Activated T-cell treated with anti-CD3 and anti-CD28 coated beads for 48 hours (primary cell): ENCODE data around the gene SLC1A5.

Source experiments
- DNase-seq: peaks from one replicate; pipeline ENCODE4 v3.0.0-alpha.2; 2020; ENCODE audit warnings: low read depth

SLC1A5 gene

DNA sequence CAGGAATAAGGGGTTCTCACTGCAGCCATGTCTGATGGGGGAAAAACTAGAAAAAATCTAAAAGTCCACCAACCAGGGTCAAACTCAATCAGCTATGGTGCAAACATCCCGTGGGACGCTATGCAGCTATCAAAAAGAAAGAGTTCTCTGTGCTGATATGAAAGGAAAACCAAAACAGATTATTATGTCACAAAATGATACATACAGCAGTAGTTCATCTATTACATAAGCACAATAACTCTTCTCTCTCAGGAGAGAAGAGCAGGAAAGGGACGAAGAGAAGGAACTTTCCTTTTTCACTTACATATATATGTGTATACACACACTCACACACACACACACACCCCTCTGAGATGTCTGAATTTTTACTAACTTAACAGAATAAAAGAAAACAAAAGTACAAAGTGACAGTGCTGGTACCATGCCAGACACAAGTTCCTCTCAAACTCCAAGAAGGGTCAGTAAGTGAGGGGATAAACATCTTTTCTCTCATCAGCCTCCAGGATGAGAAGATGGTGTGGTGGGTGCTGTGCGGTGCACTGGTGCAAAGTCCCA is 45.4 kb downstream of the SLC1A5 start:
- no peak for DNase-seq

DNA sequence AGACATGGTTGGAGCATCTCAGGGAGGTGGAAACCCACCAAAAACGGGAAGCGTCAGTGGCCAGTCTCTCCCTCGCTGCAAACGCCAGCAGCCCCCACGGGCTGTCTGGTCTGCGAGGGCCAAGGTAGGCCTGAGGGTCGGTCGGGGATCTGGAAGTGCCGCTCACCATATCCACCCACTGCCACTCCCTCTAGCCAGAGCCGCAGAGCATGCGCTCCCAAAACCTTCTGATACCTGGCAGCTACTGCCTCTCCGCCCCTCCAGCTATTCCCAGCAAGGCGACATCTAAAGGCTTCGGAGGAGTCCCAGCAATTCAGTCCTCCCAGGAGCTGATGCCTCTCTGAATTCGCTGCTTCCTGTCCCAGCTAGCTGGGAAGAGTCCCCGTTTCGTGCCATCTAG is 46.9 kb downstream of the SLC1A5 start:
- DNase-seq: no peak

DNA sequence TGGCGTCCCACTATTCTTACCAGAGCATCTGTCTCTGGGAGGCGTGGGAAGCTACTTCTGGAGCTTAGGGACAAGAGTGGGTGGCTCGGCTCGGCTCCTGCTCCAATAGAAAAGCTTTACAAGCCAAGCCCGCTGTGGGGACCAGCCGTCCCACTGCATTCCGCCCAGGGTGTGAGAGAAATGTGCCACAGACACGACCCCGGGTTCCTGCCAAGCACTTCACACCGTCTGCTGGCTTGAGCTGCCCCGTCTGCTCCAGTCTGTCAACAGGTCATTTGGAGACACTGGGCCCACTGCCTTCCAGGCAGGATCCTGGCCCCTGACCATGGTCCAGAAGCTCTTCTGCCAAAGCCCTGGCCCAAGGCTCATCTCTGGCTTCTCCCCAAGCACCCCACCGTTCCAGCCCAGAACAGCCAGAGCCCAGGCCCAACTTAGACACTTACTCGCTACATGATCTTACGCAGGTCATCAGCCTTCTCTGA is 49.1 kb downstream of the SLC1A5 start:
- DNase-seq: no peak

DNA sequence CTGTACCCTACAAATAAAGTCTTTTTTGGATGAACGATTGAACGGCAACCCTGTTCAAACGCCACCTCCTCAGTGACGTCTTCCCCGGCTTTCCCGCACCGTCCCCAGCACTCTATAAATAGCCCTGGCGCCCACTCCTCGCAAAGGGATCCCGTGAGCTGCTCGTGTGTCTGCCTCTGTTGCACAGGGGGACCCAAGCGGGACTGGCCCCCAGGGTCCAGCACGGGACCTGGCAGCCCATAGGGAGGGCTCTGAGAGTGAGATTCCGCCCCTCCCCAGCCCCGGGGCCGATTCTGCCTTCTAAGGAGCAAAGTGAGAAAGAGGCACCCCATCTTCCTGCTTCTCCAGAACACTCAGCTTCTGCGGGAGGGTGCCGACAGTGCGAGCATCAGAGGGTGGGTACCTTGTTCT is 50.6 kb downstream of the SLC1A5 start:
- no peak for DNase-seq

DNA sequence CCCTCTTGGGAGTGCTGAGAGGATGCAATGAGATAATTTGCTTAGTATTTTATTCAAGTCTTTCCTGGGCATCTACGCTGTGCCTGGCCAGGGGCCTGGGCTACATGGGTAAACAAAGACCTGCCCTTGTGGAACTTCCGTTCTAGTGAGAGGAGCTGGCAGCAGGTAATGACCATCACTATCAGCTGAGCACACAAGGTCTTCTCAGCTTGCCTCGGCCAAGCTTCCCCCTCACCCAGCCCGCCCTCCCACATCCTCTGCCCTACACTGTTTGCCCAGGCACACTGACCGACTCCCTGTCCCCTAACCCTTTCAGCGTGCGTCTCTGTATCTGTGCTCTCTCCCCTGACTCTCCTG is 51.1 kb downstream of the SLC1A5 start:
- DNase-seq: no peak

DNA sequence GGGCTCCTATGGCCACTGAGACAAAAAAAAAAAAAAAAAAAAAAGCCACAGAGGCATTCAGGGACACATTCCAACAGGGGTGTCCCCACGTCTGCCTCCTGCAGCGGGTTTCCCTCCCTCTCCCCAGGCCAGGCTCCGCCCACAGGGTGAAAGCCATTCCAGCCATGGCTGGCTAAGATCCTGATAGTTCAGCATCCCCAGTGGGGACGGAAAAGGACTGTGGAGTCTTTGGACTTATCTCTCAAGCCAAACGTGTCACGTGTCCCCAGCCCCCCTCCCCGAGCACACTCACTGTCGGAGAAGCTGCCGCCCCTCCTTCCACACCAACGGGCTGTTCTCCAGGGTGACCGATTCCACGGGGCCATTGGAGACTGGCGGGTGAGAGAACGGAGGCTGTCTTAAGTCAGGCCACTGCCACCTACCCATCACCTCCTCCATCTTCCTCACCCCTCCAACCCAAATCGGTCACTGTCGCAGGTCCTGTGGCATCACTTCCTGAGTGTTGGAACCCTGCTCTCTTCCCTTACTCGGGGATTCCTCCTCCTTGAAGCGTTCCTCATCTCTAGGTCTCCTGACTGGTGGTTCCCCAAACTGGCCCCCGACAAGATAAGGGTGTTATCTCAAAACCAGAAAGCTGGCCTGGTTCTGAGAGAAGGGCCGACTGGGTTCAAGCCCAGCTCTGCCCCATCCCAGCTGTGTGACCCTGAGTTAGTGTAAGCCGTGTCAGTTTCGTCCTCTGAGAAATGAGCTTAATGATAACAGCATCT is 51.7 kb downstream of the SLC1A5 start:
- no peak for DNase-seq

DNA sequence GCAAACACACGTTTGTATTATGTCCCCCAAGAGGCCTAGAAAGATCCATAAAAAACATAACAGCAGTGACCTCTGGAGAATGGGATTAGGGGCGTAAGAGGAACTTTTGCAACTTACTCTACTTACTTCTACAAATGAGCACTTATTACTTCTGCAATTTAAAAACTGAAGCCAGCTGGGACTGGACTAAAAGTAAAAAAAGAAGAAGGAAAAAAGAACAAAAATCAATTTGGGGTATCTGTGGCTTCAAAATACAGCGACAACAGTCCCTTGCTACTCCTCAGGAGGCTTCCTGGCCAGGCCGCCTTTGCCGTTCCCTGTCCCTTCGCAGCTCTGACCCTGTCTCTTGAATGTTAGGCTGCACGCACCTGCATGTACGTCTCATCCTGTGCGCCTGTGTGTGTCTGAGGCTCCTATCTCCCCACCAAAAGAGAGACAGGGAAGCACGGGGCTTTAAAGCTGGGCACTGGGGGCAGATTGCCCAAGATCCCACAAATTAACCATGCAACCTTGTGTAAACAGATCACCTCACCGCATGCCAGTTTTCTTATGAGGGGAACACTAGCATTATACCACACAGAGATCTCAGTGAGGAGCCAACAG is 54.6 kb downstream of the SLC1A5 start:
- no peak for DNase-seq

DNA sequence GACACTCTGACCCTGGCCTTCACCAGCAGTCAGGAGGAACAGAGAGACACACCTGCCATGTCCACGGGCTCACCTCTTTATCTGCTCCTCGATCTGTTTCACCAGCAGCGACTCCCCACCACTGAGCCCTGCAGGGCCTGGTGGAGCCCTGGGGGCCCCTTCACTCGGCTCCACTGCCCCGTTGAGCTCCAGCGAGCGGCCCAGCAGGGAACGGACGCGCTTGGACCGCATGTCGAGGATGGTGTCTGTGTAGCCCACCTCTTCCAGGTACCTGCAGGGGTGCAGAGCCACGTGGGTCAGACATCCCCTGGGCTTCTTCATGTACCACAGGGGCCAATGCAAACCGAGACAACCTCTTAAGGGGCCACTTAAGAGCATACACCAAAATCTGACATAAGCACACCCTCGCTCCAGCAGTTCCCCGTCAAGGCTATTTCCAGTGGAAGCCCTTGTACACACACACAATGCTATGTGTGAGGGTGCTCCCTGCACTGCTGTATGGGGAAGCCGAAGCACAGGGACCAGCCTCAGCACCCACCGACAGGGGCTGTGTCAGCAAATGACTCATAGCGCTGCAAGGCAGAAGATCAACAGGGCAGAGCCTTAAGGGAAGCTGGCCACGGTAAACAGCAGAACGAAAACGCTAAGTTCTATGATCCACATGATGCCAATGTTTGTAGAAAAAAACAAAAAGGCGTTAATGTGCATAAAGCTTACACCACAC is 55.3 kb downstream of the SLC1A5 start:
- no peak for DNase-seq

DNA sequence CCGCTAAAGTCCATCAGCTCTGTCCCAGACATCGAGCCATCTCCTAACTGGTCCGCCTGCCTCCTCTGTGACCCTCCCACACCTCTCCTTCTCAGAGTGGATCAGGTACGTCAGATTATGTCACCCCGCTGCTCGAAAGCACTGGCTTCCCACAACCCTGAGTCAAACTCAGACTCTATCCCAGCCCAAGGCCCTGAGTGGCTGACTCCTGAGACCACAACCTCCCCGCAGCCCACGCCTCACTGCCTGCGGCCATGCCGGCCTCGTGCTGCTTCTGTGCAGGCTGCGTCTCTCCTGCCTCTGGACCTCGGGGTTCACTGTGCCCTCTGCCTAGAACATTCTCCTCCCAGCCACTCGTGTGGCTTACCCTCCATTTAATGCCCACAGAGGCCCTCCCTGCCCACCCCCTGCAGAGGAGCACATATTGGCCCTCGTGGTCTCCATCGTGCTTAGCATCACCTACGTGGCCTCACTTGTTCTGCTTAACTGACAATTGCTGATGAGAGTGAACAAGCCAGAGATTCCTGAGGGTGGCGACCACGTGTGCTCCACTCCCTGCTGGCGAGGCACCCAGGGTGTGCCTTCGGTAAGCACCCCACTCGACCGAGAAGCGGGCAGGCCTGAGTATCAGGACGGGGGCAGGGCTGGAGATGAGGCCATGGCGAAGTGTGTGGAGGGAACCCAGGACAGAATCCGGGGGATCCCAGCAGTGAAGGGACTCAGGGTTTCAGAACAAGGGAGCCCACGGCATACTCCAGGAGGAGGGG is 56.0 kb downstream of the SLC1A5 start:
- DNase-seq: no peak

DNA sequence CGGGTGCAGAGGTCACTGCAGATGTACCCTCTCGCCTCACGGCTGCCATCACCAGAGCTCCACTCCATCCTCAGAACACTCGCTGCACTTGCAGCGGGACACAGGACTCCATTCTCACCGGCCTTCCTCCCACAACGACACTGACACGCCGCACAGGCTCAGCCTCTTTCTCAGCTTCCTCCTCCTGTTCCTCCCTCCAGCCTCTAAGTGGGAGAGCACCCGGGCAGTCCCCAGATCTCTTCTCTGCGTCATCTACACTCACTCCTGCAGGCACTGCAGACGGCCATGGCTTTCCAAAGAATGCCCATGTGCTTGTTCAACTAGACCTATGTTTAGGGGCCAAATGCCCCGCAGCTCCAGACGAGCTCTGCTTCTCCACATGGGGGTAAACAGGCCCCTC is 56.8 kb downstream of the SLC1A5 start:
- no peak for DNase-seq

DNA sequence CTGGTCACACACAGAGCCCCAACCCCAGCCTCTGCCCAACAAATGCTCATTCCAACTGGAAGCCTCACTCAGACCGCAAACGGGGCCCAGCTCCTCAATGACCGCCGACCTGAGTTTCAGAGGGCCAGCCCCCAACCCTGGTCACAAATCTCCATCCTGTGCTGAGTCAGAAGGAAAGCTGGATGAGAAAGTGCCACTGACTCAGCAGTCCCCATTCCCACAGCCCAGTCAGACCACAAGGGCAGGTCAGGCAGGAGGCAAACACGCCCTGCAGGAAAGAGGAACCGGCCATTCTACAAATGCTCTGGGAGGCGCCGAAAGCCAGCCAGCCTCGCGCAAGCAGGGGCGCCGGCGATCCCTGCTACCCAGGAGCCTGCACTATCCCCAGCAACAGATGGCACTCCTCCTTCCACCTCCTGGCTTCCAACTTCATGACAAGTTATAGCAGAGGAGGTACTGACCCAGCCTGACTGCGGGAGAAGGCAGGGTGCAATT is 57.3 kb downstream of the SLC1A5 start:
- no peak for DNase-seq

DNA sequence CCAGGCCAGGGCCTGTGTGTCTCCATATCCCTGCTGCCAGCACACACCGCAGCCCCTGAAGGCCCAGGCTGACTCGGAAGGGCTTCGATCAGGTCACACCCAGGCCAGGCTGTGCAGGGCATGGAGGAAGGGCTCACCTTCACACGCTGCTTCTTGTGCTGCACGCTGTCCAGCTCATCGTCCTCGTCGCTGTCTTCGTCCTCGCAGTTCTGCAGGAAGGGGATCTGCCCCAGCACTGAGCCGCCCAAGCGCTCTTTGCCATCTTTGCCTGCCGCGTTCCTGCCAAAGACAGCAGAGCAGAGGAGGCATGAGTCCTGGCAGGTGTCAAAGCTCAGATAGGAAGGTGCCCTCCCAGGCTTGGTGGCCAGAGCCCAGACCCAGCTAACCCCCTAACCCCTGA is 57.8 kb downstream of the SLC1A5 start:
- no peak for DNase-seq

DNA sequence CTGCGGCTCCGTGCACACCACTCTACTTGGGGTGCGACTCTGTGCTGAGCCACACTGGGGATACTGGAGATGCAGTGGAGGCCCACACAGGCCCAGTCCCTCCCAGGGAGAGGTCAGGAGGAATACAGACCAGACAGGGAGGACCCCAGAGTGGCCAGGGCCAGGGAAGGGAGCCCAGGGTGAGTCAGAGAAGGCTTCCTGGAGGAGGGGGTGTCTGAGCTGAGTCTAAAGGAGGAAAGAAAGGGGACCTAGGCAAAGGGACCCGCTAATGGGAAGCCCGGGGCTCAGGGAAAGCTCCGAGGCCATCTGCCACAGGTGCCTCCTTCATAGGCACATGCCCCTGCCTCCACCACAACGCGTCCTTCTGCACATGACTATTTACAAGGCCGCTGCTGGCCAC is 58.2 kb downstream of the SLC1A5 start:
- DNase-seq: no peak

DNA sequence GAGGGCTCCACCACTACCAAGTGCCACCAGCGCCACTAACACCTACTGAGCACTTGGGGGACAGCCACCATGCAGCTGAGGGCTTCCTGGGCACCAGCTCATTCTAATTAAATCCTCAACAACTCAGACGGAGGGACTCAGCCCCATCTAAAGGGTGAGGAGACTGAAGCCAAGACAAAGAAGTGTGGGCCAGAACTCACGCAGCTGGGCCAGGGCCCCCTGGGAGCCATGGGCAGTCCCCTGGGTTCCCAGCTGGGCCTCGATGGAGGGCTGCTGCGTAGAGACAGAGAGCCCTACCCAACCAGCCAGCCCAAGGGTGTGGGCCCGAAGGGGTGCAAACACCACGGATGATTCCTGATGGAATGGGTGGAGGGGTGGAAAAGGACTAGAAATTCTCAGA is 58.7 kb downstream of the SLC1A5 start:
- no peak for DNase-seq

DNA sequence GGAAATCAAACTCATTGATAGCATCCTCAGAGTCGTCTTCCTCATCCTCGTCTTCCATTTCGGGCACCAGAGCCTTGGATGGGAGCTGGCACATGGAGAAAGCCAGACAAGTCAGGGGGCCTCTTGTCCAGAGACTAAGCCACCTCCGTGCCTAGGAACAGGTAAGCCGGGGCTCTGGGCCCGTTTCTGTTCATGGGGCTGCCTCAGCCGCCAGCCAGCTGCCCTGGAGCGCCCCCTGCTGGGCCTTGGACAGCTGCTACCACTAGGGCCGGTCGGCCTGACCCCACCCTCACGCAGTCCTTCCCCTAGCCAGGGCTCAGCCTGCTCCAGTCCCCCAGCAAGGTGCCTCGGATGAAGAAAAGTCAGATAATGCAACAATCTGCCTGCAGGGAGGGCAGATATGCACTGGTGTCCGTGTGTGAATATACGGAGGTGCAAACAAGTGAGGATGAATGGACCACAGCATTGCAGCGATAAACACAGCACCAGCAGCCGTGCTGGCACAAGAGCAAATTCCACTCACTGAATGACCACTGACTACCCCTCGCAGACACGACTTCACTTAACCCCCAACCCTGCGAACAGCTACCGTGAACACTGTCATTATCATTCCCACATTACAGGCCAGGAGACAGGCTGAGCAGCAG is 59.6 kb downstream of the SLC1A5 start:
- DNase-seq: peak; percentile 69

DNA sequence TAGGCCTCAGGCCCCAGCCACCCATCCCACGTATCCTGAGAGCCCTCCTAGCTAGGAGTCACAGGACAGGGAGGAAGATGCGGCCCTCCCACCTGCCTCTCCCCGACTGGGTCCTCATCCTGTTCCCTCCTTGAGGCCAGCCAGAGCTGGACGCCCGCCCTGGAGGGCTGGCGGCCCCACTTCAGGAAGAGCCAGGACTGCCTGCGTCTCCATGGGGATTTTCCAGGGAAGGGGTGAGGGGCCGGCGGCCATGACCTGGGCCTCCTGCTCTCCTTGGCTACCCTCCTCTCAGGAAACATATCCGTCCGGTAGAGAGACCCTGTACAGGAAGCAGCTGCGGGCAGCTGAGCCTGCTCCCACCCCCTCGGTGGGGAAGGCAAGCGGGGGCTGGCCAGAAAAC is 60.2 kb downstream of the SLC1A5 start:
- DNase-seq: no peak

DNA sequence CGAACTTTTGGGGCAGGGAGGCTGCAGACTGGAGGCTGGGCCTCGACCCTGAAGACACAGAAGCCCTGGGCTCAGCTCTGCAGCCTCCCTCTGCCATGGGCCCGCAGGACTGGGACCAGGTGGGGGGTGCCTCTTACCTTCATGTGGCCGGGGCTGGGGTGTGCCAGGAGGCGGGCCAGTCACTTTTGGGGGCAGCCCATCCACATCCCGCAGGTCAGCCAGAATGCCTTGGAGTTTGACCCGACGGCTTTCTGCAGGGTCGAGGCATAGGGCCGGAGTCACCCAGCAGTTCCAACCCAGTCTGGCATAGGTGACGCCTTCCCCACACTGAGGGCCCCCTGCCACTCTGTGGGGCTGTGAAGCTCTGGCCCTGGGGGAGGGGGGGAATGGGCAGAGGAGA is 60.6 kb downstream of the SLC1A5 start:
- DNase-seq: no peak

DNA sequence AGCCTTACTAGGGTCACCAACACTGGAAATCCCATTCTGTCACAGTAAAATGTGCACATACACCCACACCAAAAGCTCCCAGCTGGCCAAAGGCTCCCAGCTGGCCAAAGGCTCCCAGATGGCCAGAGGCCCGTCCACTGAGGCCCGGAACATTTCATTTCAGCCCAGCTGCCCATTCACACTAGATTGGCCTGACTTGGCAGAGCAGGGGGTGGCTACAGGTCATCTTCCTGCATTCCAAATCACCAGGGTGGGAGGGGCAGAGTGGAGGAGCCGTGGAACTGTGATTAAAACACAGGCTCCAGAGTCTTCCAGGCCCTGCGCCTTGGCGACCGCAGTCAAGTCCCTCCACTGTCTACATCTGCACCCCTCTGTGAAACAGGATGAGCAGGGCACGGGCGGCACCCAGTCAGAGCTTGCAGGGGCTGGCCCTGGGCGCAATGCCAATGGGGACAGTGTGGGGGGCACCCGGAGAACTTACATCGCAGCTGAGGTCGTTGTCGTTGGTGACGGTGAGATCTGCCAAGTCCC is 61.4 kb downstream of the SLC1A5 start:
- no peak for DNase-seq

DNA sequence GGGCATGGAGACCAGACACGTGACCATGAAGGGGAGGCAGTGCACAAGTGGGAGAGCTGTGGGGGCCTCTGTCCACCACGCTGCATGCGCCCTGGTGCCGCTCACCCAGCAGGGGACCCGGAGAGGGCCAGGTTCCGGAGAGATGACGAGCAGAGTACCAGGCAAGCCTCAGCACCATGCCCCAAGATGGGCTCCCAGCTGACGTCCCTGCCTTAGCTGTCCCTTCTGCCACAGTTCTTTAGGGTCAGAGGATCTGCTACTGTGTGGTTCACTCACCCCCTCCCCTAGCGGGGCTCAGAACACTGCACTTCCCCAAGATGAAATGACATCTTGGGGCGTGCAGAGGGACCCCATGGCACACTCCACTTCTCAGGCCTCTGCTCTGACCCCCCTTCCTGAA is 61.8 kb downstream of the SLC1A5 start:
- no peak for DNase-seq

DNA sequence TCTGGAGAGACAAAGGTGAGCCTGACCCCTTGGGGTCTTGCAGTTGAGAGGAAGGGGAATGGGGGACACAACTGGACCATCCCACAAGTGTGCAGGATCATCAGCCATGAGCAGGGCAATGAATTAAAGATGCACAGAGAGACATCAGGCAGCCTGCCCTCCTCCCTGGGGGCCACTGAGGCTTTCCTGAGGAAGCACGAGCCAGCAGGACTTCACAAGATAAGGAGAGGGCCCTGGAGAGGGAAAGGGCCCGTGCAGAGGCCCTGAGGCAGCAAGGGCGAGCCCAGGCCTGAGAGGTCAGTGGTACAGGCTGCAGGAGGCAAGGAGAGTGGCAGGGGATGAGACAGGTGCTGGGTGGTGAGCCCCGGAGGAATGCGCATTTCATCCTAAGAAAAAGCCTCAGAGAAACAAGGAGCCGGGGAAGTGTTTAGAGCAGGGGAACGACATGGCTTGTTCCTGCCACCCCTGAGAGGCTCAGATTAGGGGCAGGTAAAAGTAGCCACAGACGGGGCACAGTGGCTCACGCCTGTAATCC is 62.5 kb downstream of the SLC1A5 start:
- DNase-seq: no peak
